HCT116 (cell line): ENCODE results near the gene A2M.

Experiments
- CEBPB ChIP-seq: IDR thresholded peaks from 2 replicates; pipeline ENCODE4 v1.6.1; 2012; ENCODE audit warnings: low read depth
- CTCF ChIP-seq, 3 experiments: fragments of 200-600 bp in 1 of 3; sonication (generic) in 1 of 3; IDR thresholded peaks in 2 of 3; conservative IDR thresholded peaks in 1 of 3; 2 replicates each; pipeline ENCODE4 v1.5.1; 2012 to 2017; ENCODE audit warnings: low read depth in 2 of 3, low read length in 2 of 3, antibody characterized with exemption in 1 of 3, borderline replicate concordance in 1 of 3, control low read depth in 1 of 3, mild to moderate bottlenecking in 1 of 3, mixed read lengths in 1 of 3, mixed run types in 1 of 3, moderate library complexity in 1 of 3; ENCODE audit not compliant: insufficient read depth in 1 of 3
- FOSL1 ChIP-seq: IDR thresholded peaks from 2 replicates; pipeline ENCODE4 v1.6.1; 2012; ENCODE audit warnings: low read depth
- POLR2A ChIP-seq: IDR thresholded peaks from 2 replicates; pipeline ENCODE4 v1.7.0; 2011; ENCODE audit warnings: borderline replicate concordance; ENCODE audit not compliant: insufficient read depth, insufficient read length; ENCODE audit errors: extremely low read depth
- POLR2AphosphoS5 ChIP-seq: IDR thresholded peaks from 2 replicates; pipeline ENCODE4 v1.6.1; 2011; ENCODE audit warnings: mild to moderate bottlenecking, low read depth, low read length, moderate library complexity
- RAD21 ChIP-seq: IDR thresholded peaks from 2 replicates; pipeline ENCODE4 v1.6.1; 2012; ENCODE audit warnings: low read depth, mild to moderate bottlenecking
- REST ChIP-seq: IDR thresholded peaks from 2 replicates; pipeline ENCODE4 v1.6.1; 2012; ENCODE audit warnings: low read depth
- SP1 ChIP-seq: IDR thresholded peaks from 2 replicates; pipeline ENCODE4 v1.6.1; 2012; ENCODE audit warnings: low read depth
- SRF ChIP-seq: IDR thresholded peaks from 2 replicates; pipeline ENCODE4 v1.6.1; 2012; ENCODE audit warnings: low read depth

GRCh38 chr12:9037431-9037830 is 78.3 kb downstream of the A2M start:
- TF ChIP-seq REST (no peak), POLR2A (no peak), POLR2AphosphoS5 (no peak), SP1 (no peak), CEBPB (no peak), CTCF (IDR thresholded peaks at IDR 0.05 in 2 of 3, conservative IDR thresholded peaks at IDR 0.05 in 1 of 3; ENCODE audit: borderline replicate concordance in 1 of 3, insufficient read depth in 1 of 3, low read depth in 2 of 3, low read length in 2 of 3) (no peak), SRF (no peak), FOSL1 (no peak), RAD21 (no peak)
